ENCODE measurements around the gene ZFP90.
"Not testable (repeated sequence)": the region's sequence is repeated elsewhere in the genome, so short reads cannot be mapped to it uniquely, and the experiment has no call there.

GRCh38 chr16:68560341-68560740 is 21.2 kb downstream of the ZFP90 start:
- not testable (repeated sequence) for TF ChIP-seq CTCF, POLR2A (IDR thresholded peaks at IDR 0.05)

All from adrenal gland (tissue), 5 donors.